Measurements from ENCODE around the gene SRBD1.

Gene SRBD1

GRCh38 chr2:45484965-45485364 lies 126.1 kb downstream of the SRBD1 start:
- in situ Hi-C loops (cut with MboI; ENCODE audit: low sequenced_read_pairs), result no loop called here

GRCh38 chr2:45483997-45484396 lies 127.1 kb downstream of the SRBD1 start:
- in situ Hi-C loops (cut with MboI; ENCODE audit: low sequenced_read_pairs), result no loop called here

GRCh38 chr2:45477546-45477945 lies 133.5 kb downstream of the SRBD1 start:
- in situ Hi-C loops (cut with MboI; ENCODE audit: low sequenced_read_pairs), result no loop called here

GRCh38 chr2:45470531-45470930 lies 140.5 kb downstream of the SRBD1 start:
- in situ Hi-C loops (cut with MboI; ENCODE audit: low sequenced_read_pairs), result no loop called here

GRCh38 chr2:45469314-45470099 lies 141.6 kb downstream of the SRBD1 start:
- in situ Hi-C loops (cut with MboI; ENCODE audit: low sequenced_read_pairs), result no loop called here

GRCh38 chr2:45468279-45468678 lies 142.8 kb downstream of the SRBD1 start:
- in situ Hi-C loops (cut with MboI; ENCODE audit: low sequenced_read_pairs), result no loop called here

GRCh38 chr2:45466053-45466452 lies 145.0 kb downstream of the SRBD1 start:
- in situ Hi-C loops (cut with MboI; ENCODE audit: low sequenced_read_pairs), result no loop called here

GRCh38 chr2:45460825-45461224 lies 150.2 kb downstream of the SRBD1 start:
- in situ Hi-C loops (cut with MboI; ENCODE audit: low sequenced_read_pairs), result no loop called here

GRCh38 chr2:45459860-45460259 lies 151.2 kb downstream of the SRBD1 start:
- in situ Hi-C loops (cut with MboI; ENCODE audit: low sequenced_read_pairs), result no loop called here

GRCh38 chr2:45458909-45459563 lies 152.0 kb downstream of the SRBD1 start:
- in situ Hi-C loops (cut with MboI; ENCODE audit: low sequenced_read_pairs), result no loop called here

GRCh38 chr2:45457211-45457945 lies 153.7 kb downstream of the SRBD1 start:
- in situ Hi-C loops (cut with MboI; ENCODE audit: low sequenced_read_pairs), result no loop called here

GRCh38 chr2:45452866-45453265 lies 158.2 kb downstream of the SRBD1 start:
- in situ Hi-C loops (cut with MboI; ENCODE audit: low sequenced_read_pairs), result no loop called here

- in situ Hi-C loops (cut with MboI; ENCODE audit: low sequenced_read_pairs), result no loop called here
Measured at GRCh38 chr2:45450634-45451033, 160.4 kb downstream of the SRBD1 start.

GRCh38 chr2:45448217-45448616 lies 162.8 kb downstream of the SRBD1 start:
- in situ Hi-C loops (cut with MboI; ENCODE audit: low sequenced_read_pairs), result no loop called here

GRCh38 chr2:45446016-45446415 lies 165.1 kb downstream of the SRBD1 start:
- in situ Hi-C loops (cut with MboI; ENCODE audit: low sequenced_read_pairs), result no loop called here

- in situ Hi-C loops (cut with MboI; ENCODE audit: low sequenced_read_pairs), result no loop called here
Measured at GRCh38 chr2:45445037-45445436, 166.0 kb downstream of the SRBD1 start.

GRCh38 chr2:45443012-45443411 lies 168.1 kb downstream of the SRBD1 start:
- in situ Hi-C loops (cut with MboI; ENCODE audit: low sequenced_read_pairs), result no loop called here

- in situ Hi-C loops (cut with MboI; ENCODE audit: low sequenced_read_pairs), result no loop called here
Measured at GRCh38 chr2:45442026-45442425, 169.0 kb downstream of the SRBD1 start.

GRCh38 chr2:45441571-45441970 lies 169.5 kb downstream of the SRBD1 start:
- in situ Hi-C loops (cut with MboI; ENCODE audit: low sequenced_read_pairs), result no loop called here

- in situ Hi-C loops (cut with MboI; ENCODE audit: low sequenced_read_pairs), result no loop called here
Measured at GRCh38 chr2:45439788-45440773, 171.0 kb downstream of the SRBD1 start.
